Activated CD8-positive, alpha-beta memory T cell treated with anti-CD3 and anti-CD28 coated beads, Interleukin-2, amount 10 ng/mL, durations not matched to agents 7 days and 5 days (primary cell): ENCODE data around the gene KSR1. TPM values are rescaled to one million over a fixed set of nuclear protein-coding genes. Genes with fewer than 3 reads are reported as not detected.
"Not testable (repeated sequence)": the region's sequence is repeated elsewhere in the genome, so short reads cannot be mapped to it uniquely, and the experiment has no call there.

ENCODE experiments used
- ATAC-seq: fragments of 150-1000 bp; cut with Tn5 transposase; one replicate; pipeline ENCODE4 v1.10.0; 2021; ENCODE audit warnings: moderate library complexity
- CTCF ChIA-PET: fragments of 350-600 bp; sonication (Branson Sonifier 250); formaldehyde crosslinking; loops from one replicate; lab custom pipeline; 2021; ENCODE audit warnings: antibody characterized with exemption; lab: Charles Lee
- DNase-seq: peaks from one replicate; pipeline ENCODE4 v3.0.0-alpha.2; 2020
- H3K27ac Mint-ChIP-seq: one replicate; pipeline ENCODE4 v1.8.0; 2021; ENCODE audit warnings: mild to moderate bottlenecking, mixed read lengths
- H3K27me3 Mint-ChIP-seq: one replicate; pipeline ENCODE4 v1.8.0; 2021; ENCODE audit warnings: mixed read lengths
- H3K36me3 Mint-ChIP-seq: one replicate; pipeline ENCODE4 v1.8.0; 2021; ENCODE audit warnings: mild to moderate bottlenecking, mixed read lengths
- H3K4me1 Mint-ChIP-seq: one replicate; pipeline ENCODE4 v1.8.0; 2021; ENCODE audit warnings: mixed read lengths
- H3K4me3 Mint-ChIP-seq: one replicate; pipeline ENCODE4 v1.8.0; 2021; ENCODE audit warnings: mild to moderate bottlenecking, moderate library complexity, mixed read lengths
- H3K9me3 Mint-ChIP-seq: one replicate; pipeline ENCODE4 v1.8.0; 2022; ENCODE audit warnings: low read depth, mixed read lengths
- total RNA-seq, 2 experiments: library from RNA; stranded (reverse); gene quantifications; one replicate each; pipeline ENCODE4 v1.2.3, GENCODE V29; 2021

Gene KSR1
- total RNA-seq, 2 experiments from 2014 or later: 56.6 to 70.4 TPM

DNA sequence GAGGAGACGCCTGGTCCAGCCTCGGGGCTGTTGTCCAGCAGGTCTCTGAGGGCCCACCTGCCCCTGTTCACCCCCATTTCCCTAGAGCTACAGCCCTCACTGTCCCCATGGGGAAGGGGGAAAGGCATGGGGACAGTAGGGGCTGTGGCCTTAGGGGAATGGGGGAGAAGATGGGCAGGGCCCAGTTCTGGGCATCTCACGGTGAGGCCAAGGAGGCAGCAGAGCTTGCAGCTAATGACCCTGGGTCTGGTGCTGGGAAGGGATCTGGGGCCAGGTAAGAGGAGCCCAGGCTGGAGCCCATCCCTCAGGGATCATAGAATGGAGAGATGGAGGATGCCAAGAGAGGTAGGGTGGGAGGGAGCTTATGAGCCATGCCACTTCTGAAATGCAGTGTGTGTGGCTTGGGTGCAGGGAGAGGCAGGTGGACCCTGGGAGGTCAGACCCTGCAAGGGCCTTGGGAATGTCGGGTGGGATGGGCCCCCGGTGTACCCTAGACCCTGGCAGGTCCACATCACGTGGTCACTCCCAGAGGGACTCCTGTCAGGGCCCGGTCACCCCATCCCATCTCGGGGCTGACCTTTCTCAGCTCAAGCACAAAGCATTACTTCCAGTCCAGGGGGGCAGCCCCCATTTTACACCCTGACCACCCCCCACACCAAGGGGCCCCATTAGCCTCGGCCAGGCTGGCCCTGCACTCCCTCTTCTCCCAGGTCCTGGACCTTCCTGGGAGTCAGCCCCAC, 35.9 kb upstream of the KSR1 start:
- Mint-ChIP-seq H3K27ac (no peak overlapping the region), H3K4me3 (no peak overlapping the region), H3K36me3 (no peaks in the 10 kb centered on the region), H3K9me3 (no peaks in the 10 kb centered on the region), H3K27me3 (no peaks in the 10 kb centered on the region), H3K4me1 (no peaks in the 10 kb centered on the region)
- DNase-seq (no peak), ATAC-seq (no peak)
- CTCF ChIA-PET: interaction anchor here (0.6 kb wide), 1 partner anchor 65 kb away, joined by 3 read pairs; no protein-coding TSS in a partner anchor

- CTCF ChIA-PET: interaction anchor here (0.6 kb wide), 1 partner anchor 66 kb away, joined by 3 read pairs; no protein-coding TSS in a partner anchor
- DNase-seq (no peak), ATAC-seq (no peak)
- Mint-ChIP-seq H3K4me3 (no peak overlapping the region), H3K4me1 (no peaks in the 10 kb centered on the region), H3K36me3 (no peaks in the 10 kb centered on the region), H3K27me3 (no peaks in the 10 kb centered on the region), H3K27ac (no peak overlapping the region), H3K9me3 (no peaks in the 10 kb centered on the region)
Observed at GRCh38 chr17:27421111-27421510, 35.1 kb upstream of the KSR1 start.

GRCh38 chr17:27421626-27422025, 34.6 kb upstream of the KSR1 start:
- ATAC-seq, H3K36me3 Mint-ChIP-seq, CTCF ChIA-PET, H3K9me3 Mint-ChIP-seq, H3K4me1 Mint-ChIP-seq, H3K27me3 Mint-ChIP-seq, DNase-seq, H3K27ac Mint-ChIP-seq, H3K4me3 Mint-ChIP-seq: not testable (repeated sequence)

DNA sequence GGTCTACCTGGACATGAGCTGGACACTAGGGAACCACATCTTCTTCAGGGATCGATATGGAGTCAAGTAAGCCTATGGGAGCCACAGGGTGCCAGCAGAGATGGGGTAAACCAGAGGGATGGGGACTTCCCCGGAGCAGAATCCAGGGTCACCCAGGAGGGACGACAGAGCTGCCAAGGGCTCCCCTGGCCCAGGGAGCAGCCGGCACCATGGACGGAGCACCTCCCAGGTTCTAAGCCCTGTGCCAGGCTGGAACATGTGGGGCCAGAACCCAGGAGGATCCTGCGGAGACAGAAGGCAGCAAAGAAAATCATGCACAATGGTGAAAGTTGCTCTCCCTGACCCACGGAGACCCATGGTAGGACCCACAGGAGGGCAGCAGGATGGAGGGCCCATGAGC, 33.6 kb upstream of the KSR1 start:
- DNase-seq: no peak
- Mint-ChIP-seq H3K4me3 (no peak overlapping the region), H3K36me3 (no peaks in the 10 kb centered on the region), H3K4me1 (no peaks in the 10 kb centered on the region), H3K9me3 (no peaks in the 10 kb centered on the region), H3K27me3 (no peaks in the 10 kb centered on the region), H3K27ac (no peak overlapping the region)
- CTCF ChIA-PET: no interaction called here
- ATAC-seq: no peak

DNA sequence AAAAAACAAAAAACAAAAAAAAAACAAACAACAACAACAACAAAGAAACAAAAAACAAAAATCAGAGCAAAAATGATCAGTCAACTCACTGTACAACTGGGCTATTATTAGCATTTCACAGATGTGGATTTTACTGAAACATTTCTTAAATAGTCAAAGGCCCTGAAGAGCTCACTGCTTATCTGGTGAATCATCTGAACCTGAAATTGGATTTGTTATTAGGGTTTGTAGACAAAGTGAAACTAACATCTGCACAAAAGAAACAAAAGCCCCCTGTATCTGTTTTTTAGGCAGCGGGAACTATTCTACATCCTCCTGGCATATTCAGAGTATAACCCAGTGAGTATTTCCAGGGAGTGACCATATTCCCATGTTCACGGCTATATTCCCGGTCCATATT, 32.6 kb upstream of the KSR1 start:
- Mint-ChIP-seq H3K4me3 (no peak overlapping the region), H3K27me3 (no peaks in the 10 kb centered on the region), H3K36me3 (no peaks in the 10 kb centered on the region), H3K4me1 (no peaks in the 10 kb centered on the region), H3K27ac (no peak overlapping the region), H3K9me3 (no peaks in the 10 kb centered on the region)
- CTCF ChIA-PET: interaction anchor here (0.7 kb wide), 1 partner anchor 198 kb away, joined by 3 read pairs; no protein-coding TSS in a partner anchor
- ATAC-seq (no peak), DNase-seq (no peak)

GRCh38 chr17:27424516-27424915, 31.7 kb upstream of the KSR1 start:
- H3K27ac Mint-ChIP-seq: no peak overlapping the region

DNA sequence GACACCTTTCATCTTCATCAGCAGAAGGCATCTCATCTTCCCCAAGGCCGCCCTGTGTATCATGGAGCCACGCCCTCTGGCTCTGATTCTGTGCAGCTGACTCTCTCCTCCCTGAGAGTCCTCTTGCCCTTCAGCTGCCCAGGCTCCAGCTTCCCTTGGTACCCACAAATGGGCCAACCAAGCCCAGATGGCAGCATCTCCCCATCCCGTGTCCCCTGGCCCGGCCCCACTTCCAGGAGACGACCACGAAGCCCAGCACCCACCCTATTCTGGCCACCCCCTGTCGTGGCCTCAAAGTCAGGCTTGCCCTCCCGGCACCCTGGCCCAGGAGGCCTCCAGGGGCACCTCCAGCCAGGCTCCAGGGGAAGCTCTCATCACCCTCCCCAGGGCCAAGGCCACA, 31.3 kb upstream of the KSR1 start:
- no peak overlapping the region for H3K4me3 Mint-ChIP-seq
- no peaks in the 10 kb centered on the region for H3K4me1 Mint-ChIP-seq
- H3K27ac Mint-ChIP-seq: no peak overlapping the region
- H3K9me3 Mint-ChIP-seq: no peaks in the 10 kb centered on the region
- CTCF ChIA-PET: no interaction called here
- H3K36me3 Mint-ChIP-seq: no peaks in the 10 kb centered on the region
- DNase-seq: no peak
- ATAC-seq: no peak
- no peaks in the 10 kb centered on the region for H3K27me3 Mint-ChIP-seq

More at GRCh38 chr17:27424516-27424915, 31.7 kb upstream of the KSR1 start:
- DNase-seq (no peak), ATAC-seq (no peak)
- Mint-ChIP-seq H3K27me3 (no peaks in the 10 kb centered on the region), H3K4me1 (no peaks in the 10 kb centered on the region), H3K9me3 (no peaks in the 10 kb centered on the region), H3K4me3 (no peak overlapping the region), H3K36me3 (no peaks in the 10 kb centered on the region)
- CTCF ChIA-PET: no interaction called here

DNA sequence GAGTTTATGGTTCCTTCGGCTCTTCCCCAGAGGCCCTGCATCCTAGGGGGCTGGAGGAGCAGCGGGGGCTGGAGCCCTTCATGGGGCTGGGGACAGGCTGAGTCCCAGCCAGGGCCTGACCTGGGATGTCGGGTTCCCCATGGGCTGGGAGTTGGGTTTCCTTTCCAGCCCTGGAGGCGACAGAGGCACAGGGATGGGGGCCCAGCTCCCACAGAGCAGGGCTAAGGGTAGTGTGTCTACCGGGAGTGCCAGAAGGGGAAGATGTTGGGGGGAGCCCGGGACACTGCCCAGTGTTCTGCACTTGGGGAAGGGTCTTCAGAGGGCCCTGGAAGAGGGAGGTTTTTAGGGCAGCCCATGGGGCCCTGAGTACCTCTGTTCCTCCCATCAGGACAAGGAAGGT, 30.7 kb upstream of the KSR1 start:
- ATAC-seq, H3K4me1 Mint-ChIP-seq, H3K9me3 Mint-ChIP-seq, H3K36me3 Mint-ChIP-seq, H3K4me3 Mint-ChIP-seq, DNase-seq, H3K27ac Mint-ChIP-seq, H3K27me3 Mint-ChIP-seq, CTCF ChIA-PET: not testable (repeated sequence)

- no peaks in the 10 kb centered on the region for H3K27me3 Mint-ChIP-seq
- CTCF ChIA-PET: no interaction called here
- H3K4me3 Mint-ChIP-seq: no peak overlapping the region
- H3K36me3 Mint-ChIP-seq: no peaks in the 10 kb centered on the region
- ATAC-seq: no peak
- H3K4me1 Mint-ChIP-seq: no peaks in the 10 kb centered on the region
- H3K27ac Mint-ChIP-seq: no peak overlapping the region
- no peak for DNase-seq
- no peaks in the 10 kb centered on the region for H3K9me3 Mint-ChIP-seq
Observed at GRCh38 chr17:27425991-27426390, 30.3 kb upstream of the KSR1 start.

DNA sequence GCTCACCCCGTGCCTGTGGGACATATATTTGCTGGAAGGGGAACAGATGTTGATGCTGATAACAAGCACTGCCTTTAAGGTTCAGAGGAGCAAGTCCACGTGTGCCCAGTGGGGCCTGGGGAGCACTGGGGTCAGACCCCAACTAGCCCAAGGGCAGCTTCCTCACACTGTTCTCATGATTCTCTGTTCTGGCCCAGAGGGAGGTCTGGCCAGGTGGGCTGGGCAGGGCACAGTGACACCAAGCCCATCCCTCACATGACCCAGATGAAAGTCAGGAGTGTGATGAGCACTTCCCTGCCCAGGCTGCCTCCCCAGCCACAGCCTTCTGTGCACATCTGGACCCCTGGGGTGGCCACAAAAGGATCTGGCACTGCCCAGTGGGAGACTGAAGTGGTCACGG, 29.8 kb upstream of the KSR1 start:
- H3K4me3 Mint-ChIP-seq, ATAC-seq, CTCF ChIA-PET, H3K36me3 Mint-ChIP-seq, DNase-seq, H3K27me3 Mint-ChIP-seq, H3K27ac Mint-ChIP-seq, H3K4me1 Mint-ChIP-seq, H3K9me3 Mint-ChIP-seq: not testable (repeated sequence)

- H3K27me3 Mint-ChIP-seq, CTCF ChIA-PET, H3K36me3 Mint-ChIP-seq, H3K4me1 Mint-ChIP-seq, DNase-seq, H3K4me3 Mint-ChIP-seq, H3K27ac Mint-ChIP-seq, ATAC-seq, H3K9me3 Mint-ChIP-seq: not testable (repeated sequence)
Observed at GRCh38 chr17:27427166-27427862, 28.9 kb upstream of the KSR1 start.

GRCh38 chr17:27428781-27429505, 27.3 kb upstream of the KSR1 start:
- Mint-ChIP-seq H3K36me3 (no peaks in the 10 kb centered on the region), H3K9me3 (no peaks in the 10 kb centered on the region), H3K4me1 (no peaks in the 10 kb centered on the region), H3K27me3 (no peaks in the 10 kb centered on the region), H3K27ac (no peak overlapping the region), H3K4me3 (no peak overlapping the region)
- DNase-seq: no peak
- ATAC-seq: no peak
- CTCF ChIA-PET: no interaction called here

- Mint-ChIP-seq H3K27me3 (no peaks in the 10 kb centered on the region), H3K4me1 (no peaks in the 10 kb centered on the region), H3K9me3 (no peaks in the 10 kb centered on the region), H3K27ac (no peak overlapping the region), H3K4me3 (no peak overlapping the region), H3K36me3 (no peaks in the 10 kb centered on the region)
- ATAC-seq: no peak
- CTCF ChIA-PET: interaction anchor here (1.0 kb wide), 1 partner anchor 27 kb away, joined by 3 read pairs; no protein-coding TSS in a partner anchor
- DNase-seq: no peak
Observed at GRCh38 chr17:27429666-27430382, 26.4 kb upstream of the KSR1 start.
